Endothelial cell (in vitro differentiated cells): Measurements from ENCODE around the gene CHST11. TPM values are rescaled to one million over a fixed set of nuclear protein-coding genes. Genes with fewer than 3 reads are reported as not detected.

Source experiments
- DNase-seq: peaks from one replicate; pipeline ENCODE4 v3.0.0; 2021; ENCODE audit warnings: low spot score
- H3K27ac Mint-ChIP-seq: one replicate; pipeline ENCODE4 v1.8.0; 2021; ENCODE audit warnings: mixed read lengths, inconsistent platforms; ENCODE audit not compliant: unreplicated experiment
- H3K27me3 Mint-ChIP-seq: one replicate; pipeline ENCODE4 v1.8.0; 2021; ENCODE audit warnings: mild to moderate bottlenecking, moderate library complexity, mixed read lengths, inconsistent platforms; ENCODE audit not compliant: unreplicated experiment
- H3K36me3 Mint-ChIP-seq: one replicate; pipeline ENCODE4 v1.8.0; 2021; ENCODE audit warnings: mild to moderate bottlenecking, low read depth, mixed read lengths, inconsistent platforms; ENCODE audit not compliant: unreplicated experiment
- H3K4me1 Mint-ChIP-seq: one replicate; pipeline ENCODE4 v1.8.0; 2021; ENCODE audit warnings: mild to moderate bottlenecking, mixed read lengths, inconsistent platforms; ENCODE audit not compliant: unreplicated experiment
- H3K4me3 Mint-ChIP-seq: one replicate; pipeline ENCODE4 v1.8.0; 2021; ENCODE audit warnings: mild to moderate bottlenecking, mixed read lengths, inconsistent platforms; ENCODE audit not compliant: unreplicated experiment
- H3K9me3 Mint-ChIP-seq: one replicate; pipeline ENCODE4 v1.8.0; 2021; ENCODE audit warnings: mixed read lengths, inconsistent platforms; ENCODE audit not compliant: unreplicated experiment
- CTCF ChIP-seq: fragments of 200-600 bp; sonication (generic); IDR thresholded peaks from one replicate; pipeline ENCODE4 v1.5.0; 2021; ENCODE audit warnings: antibody characterized with exemption; ENCODE audit not compliant: unreplicated experiment
- total RNA-seq: library from RNA; stranded (reverse); fragmentation: NEBNext Ultra II Directional; extraction: Animal tissue kit (Norgen Biotek cat#: 25700); gene quantifications from one replicate; pipeline ENCODE4 v1.2.1, GENCODE V29; 2021; ENCODE audit not compliant: unreplicated experiment

Gene CHST11
- total RNA-seq, 1 donor from 2014 or later: 11.8 TPM

- no peak for TF ChIP-seq CTCF
- H3K36me3 Mint-ChIP-seq: no peaks in the 10 kb centered on the region
- H3K4me3 Mint-ChIP-seq: no peak overlapping the region
- DNase-seq: no peak
- no peaks in the 10 kb centered on the region for H3K4me1 Mint-ChIP-seq
- no peak overlapping the region for H3K27ac Mint-ChIP-seq
- peaks cover 7% of the 10 kb centered on the region for H3K27me3 Mint-ChIP-seq
- no peaks in the 10 kb centered on the region for H3K9me3 Mint-ChIP-seq
These were observed 134.6 kb downstream of the CHST11 start for GRCh38 chr12:104591257-104591885.

- Mint-ChIP-seq H3K36me3 (no peaks in the 10 kb centered on the region), H3K4me1 (no peaks in the 10 kb centered on the region), H3K4me3 (no peak overlapping the region), H3K9me3 (no peaks in the 10 kb centered on the region), H3K27me3 (peaks cover 7% of the 10 kb centered on the region), H3K27ac (no peak overlapping the region)
- no peak for TF ChIP-seq CTCF
- DNase-seq: no peak
These were observed 136.7 kb downstream of the CHST11 start for GRCh38 chr12:104593482-104593881.

DNA sequence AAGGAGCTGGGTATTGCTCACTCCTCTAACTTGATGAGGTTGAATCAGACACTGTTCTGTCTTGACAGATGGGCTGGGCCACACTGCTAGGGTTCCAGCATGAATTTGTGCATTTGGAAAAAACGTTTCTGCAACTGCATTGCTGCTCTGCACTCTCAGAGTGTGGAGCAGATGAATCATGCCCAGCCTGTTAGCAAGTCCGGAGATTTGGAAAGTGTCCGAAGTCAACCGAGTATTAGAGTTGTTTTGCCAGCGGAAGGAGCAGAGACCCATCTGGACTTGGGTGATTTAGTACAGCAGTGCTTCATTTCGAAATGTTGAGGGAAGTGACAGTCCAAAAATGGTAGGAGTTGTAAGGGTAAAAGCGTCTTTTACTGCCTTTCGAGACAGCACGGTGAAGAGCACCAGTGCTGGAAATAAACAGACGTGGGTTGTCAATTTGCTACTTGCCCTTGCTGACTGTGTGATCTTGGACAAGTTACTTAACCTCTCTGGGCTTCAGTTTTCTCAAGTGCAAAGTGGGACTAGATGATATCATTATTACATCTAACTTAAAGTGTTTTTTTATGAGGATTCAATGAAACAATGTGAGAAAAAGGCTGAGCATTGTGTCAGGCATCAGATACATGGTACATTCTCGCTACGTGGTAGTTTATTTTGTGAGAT is 139.5 kb downstream of the CHST11 start:
- no peak for DNase-seq
- no peak overlapping the region for H3K27ac Mint-ChIP-seq
- peaks cover 1% of the 10 kb centered on the region for H3K4me1 Mint-ChIP-seq
- no peaks in the 10 kb centered on the region for H3K36me3 Mint-ChIP-seq
- H3K4me3 Mint-ChIP-seq: no peak overlapping the region
- no peaks in the 10 kb centered on the region for H3K9me3 Mint-ChIP-seq
- TF ChIP-seq CTCF: no peak
- H3K27me3 Mint-ChIP-seq: peaks cover 7% of the 10 kb centered on the region

GRCh38 chr12:104596898-104597843 is 140.4 kb downstream of the CHST11 start:
- no peak for DNase-seq
- Mint-ChIP-seq H3K9me3 (no peaks in the 10 kb centered on the region), H3K4me1 (peaks cover 7% of the 10 kb centered on the region), H3K36me3 (no peaks in the 10 kb centered on the region), H3K27me3 (peaks cover 7% of the 10 kb centered on the region), H3K27ac (no peak overlapping the region), H3K4me3 (no peak overlapping the region)
- TF ChIP-seq CTCF: no peak
